Fibroblast of lung (primary cell): ENCODE data around the gene SCAF1.

Source experiments
- EZH2 ChIP-seq: IDR thresholded peaks from 2 replicates; pipeline ENCODE4 v1.5.1; 2012; ENCODE audit warnings: low read length, control low read depth, mild to moderate bottlenecking; ENCODE audit errors: missing control alignments
- TF ChIP-seq, protein P1 (sequence below), 2 donors: IDR thresholded peaks in 1 of 2; conservative IDR thresholded peaks in 1 of 2; 1 replicate in 1 of 2; 2 replicates in 1 of 2; pipeline ENCODE4 v1.5.1; 2011 to 2012; ENCODE audit warnings: low read length in 2 of 2, control low read depth in 1 of 2, inconsistent platforms in 1 of 2, low read depth in 1 of 2, mild to moderate bottlenecking in 1 of 2

DNA sequence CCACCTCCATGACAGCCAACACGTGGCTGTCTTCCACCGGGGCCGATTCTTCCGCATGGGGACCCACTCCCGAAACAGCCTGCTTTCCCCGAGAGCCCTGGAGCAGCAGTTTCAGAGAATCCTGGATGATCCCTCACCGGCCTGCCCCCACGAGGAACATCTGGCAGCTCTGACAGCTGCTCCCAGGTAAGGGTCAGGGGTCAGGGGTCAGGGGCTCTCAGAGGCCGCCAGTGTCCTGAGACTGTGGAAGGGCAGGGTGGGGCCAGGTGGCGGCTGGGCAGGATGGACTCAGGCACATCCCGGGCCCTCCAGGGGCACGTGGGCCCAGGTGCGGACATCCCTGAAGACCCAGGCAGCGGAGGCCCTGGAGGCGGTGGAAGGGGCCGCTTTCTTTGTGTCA is 63.9 kb downstream of the SCAF1 start:
- TF ChIP-seq, protein P1, sequence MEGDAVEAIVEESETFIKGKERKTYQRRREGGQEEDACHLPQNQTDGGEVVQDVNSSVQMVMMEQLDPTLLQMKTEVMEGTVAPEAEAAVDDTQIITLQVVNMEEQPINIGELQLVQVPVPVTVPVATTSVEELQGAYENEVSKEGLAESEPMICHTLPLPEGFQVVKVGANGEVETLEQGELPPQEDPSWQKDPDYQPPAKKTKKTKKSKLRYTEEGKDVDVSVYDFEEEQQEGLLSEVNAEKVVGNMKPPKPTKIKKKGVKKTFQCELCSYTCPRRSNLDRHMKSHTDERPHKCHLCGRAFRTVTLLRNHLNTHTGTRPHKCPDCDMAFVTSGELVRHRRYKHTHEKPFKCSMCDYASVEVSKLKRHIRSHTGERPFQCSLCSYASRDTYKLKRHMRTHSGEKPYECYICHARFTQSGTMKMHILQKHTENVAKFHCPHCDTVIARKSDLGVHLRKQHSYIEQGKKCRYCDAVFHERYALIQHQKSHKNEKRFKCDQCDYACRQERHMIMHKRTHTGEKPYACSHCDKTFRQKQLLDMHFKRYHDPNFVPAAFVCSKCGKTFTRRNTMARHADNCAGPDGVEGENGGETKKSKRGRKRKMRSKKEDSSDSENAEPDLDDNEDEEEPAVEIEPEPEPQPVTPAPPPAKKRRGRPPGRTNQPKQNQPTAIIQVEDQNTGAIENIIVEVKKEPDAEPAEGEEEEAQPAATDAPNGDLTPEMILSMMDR (conservative IDR thresholded peaks at IDR 0.05 in 1 of 2, IDR thresholded peaks at IDR 0.05 in 1 of 2; ENCODE audit: low read depth in 1 of 2, low read length in 2 of 2), result no peak
- no peak for TF ChIP-seq EZH2
